C4-2B (cell line): ENCODE measurements around the gene NFAM1.

Source experiments
- H3K27ac ChIP-seq: fragments of 450-650 bp; 2 replicates; pipeline ENCODE4 v1.5.1; 2017
- ZFX ChIP-seq: fragments of 450-650 bp; IDR thresholded peaks from 2 replicates; pipeline ENCODE4 v1.6.1; 2017
- TF ChIP-seq, protein P1 (sequence below): fragments of 450-650 bp; conservative IDR thresholded peaks from 2 replicates; pipeline ENCODE4 v1.5.1; 2017; ENCODE audit warnings: mild to moderate bottlenecking

The NFAM1 gene

GRCh38 chr22:42425989-42426355, 6.2 kb downstream of the NFAM1 start:
- H3K27ac ChIP-seq, result no peak overlapping the region

GRCh38 chr22:42425337-42425988, 6.7 kb downstream of the NFAM1 start:
- TF ChIP-seq, protein P1, sequence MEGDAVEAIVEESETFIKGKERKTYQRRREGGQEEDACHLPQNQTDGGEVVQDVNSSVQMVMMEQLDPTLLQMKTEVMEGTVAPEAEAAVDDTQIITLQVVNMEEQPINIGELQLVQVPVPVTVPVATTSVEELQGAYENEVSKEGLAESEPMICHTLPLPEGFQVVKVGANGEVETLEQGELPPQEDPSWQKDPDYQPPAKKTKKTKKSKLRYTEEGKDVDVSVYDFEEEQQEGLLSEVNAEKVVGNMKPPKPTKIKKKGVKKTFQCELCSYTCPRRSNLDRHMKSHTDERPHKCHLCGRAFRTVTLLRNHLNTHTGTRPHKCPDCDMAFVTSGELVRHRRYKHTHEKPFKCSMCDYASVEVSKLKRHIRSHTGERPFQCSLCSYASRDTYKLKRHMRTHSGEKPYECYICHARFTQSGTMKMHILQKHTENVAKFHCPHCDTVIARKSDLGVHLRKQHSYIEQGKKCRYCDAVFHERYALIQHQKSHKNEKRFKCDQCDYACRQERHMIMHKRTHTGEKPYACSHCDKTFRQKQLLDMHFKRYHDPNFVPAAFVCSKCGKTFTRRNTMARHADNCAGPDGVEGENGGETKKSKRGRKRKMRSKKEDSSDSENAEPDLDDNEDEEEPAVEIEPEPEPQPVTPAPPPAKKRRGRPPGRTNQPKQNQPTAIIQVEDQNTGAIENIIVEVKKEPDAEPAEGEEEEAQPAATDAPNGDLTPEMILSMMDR, result no peak
- TF ChIP-seq ZFX, result no peak
- H3K27ac ChIP-seq, result no peak overlapping the region

More at GRCh38 chr22:42425989-42426355, 6.2 kb downstream of the NFAM1 start:
- TF ChIP-seq, protein P1, result no peak

DNA sequence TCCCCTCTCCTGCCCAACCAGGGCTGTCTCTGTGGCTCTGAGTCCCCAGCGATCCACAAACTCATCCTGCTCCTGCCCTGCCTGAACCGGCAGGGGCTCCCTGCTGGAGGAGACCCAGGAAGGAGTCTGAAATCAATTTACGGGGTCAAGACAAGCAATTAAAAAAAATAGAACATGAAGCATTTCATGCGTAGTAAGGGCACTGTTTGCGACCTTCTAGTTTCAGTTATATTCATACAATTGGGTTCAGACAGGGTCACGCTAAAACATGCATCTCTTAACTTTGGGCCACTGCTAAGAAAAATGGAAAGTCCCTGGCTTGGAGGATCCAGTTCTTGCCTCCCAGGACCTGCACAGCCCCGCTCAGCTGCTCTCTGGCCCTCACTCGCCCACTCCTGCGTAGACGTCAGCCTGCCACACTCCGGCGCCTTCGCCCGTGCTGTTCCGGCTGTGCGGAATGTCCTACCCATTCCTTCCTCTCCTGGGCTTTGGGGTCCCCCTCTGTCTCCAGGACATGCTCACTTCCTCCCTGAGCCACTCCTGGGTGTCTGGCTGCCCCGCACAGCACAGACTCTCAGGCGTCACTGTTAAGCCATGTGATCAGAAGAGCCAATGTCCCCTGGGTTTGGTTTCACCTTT, 12.8 kb downstream of the NFAM1 start:
- TF ChIP-seq ZFX, result no peak
- TF ChIP-seq, protein P1, result no peak
- no peak overlapping the region for H3K27ac ChIP-seq

DNA sequence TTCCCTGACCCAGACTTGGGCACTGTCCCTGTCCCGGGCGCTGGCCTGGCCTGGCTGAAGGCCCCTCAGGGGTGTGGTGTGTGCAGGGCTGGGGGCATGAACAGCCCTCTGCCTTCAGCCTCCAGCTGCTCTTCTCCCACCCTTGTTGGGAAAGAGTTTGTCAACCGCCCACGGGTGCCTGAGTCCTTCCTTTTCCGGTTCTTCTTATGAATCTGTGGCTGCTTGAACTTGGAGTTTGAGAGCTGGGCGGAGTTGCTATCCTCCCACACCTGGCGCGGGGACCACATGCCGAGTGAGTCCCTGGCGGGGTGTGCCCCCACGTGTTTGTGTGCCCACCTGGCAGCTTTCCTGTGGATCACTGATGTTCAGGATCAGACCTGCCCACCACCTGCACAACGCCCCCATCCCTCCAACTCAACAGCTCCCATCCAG, 13.4 kb downstream of the NFAM1 start:
- TF ChIP-seq ZFX, result no peak
- TF ChIP-seq, protein P1, result no peak
- H3K27ac ChIP-seq, result no peak overlapping the region

- H3K27ac ChIP-seq, result no peak overlapping the region
Observed at GRCh38 chr22:42417645-42418305, 14.4 kb downstream of the NFAM1 start.

DNA sequence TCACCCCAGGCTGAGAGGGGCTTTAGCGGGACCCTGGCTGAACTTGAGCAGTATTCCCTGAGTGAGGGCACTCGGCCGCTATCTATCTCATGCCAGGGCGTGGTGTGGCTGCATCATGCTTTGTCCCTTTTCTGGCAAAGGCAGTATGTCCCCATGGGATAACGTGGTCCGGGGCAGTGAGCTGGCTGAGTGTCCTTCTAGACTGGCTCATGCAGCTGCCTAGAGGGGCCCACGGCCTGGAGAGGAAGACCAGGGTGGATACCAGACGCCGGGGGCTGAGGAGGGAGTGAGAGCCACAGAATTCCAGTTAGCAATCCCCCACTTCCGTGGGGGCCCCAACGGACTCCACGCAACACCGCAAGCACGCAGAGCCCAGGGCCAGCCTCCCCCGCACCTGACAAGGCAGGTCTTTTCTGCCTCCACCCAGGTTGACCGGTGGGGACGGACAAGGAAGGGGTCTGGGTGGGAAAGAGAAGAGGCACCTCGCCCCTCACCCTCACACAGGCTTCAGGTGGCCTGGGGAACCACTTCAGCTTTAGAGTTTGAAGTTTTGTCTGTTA, 15.5 kb downstream of the NFAM1 start:
- no peak overlapping the region for H3K27ac ChIP-seq
- TF ChIP-seq, protein P1, result no peak
- TF ChIP-seq ZFX, result no peak

More at GRCh38 chr22:42417645-42418305, 14.4 kb downstream of the NFAM1 start:
- TF ChIP-seq, protein P1, result no peak
- TF ChIP-seq ZFX, result no peak
